GM12878 (cell line): ENCODE data around the gene MYOCD. TPM values are rescaled to one million over a fixed set of nuclear protein-coding genes. Genes with fewer than 3 reads are reported as not detected.

Experiments used
- ATAC-seq: fragments of 200-7000 bp; cut with Tn5 transposase; 3 replicates; pipeline ENCODE4 v1.9.1; 2020; ENCODE audit warnings: mild to moderate bottlenecking, moderate library complexity
- BruUV-seq: library from RNA; stranded (reverse); fragments of 400-500 nt; replicated peaks from 2 replicates; lab custom pipeline; 2021; lab: Mats Ljungman, UMichigan
- CTCF ChIA-PET: fragments of 300-600 bp; sonication (Branson Sonifier 250); formaldehyde crosslinking; extraction: SDS; loops from one replicate; lab custom pipeline; 2021; ENCODE audit warnings: inconsistent platforms; lab: Yijun Ruan, JAX
- POLR2A ChIA-PET: fragments of 350-600 bp; formaldehyde crosslinking; extraction: SDS; loops from one replicate; lab custom pipeline; 2021; ENCODE audit warnings: inconsistent platforms; lab: Charles Lee
- RAD21 ChIA-PET: fragments of 300-600 bp; sonication (Branson Sonifier 250); formaldehyde crosslinking; loops from one replicate; lab custom pipeline; 2023; ENCODE audit warnings: antibody characterized with exemption; ENCODE audit not compliant: unreplicated experiment; lab: Charles Lee
- SMC1A ChIA-PET: fragments of 300-600 bp; sonication (Branson Sonifier 250); formaldehyde crosslinking; loops from one replicate; lab custom pipeline; 2023; ENCODE audit not compliant: unreplicated experiment, uncharacterized antibody; lab: Charles Lee
- DNase-seq: peaks from one replicate; pipeline ENCODE4 v3.0.0-alpha.2; 2011; ENCODE audit warnings: low read depth, low spot score
- FAIRE-seq: peaks from 3 replicates; lab custom pipeline; 2011; peaks lifted over from hg19 to GRCh38; lab: Jason Lieb, UNC
- H2AFZ ChIP-seq: 2 replicates; pipeline ENCODE4 v1.6.0; 2011; ENCODE audit warnings: low read depth, low read length, control low read depth; ENCODE audit not compliant: control insufficient read depth
- H3K27ac ChIP-seq: 2 replicates; pipeline ENCODE4 v1.5.1; 2011; ENCODE audit warnings: control low read depth; ENCODE audit not compliant: control insufficient read depth, insufficient read depth
- H3K27me3 ChIP-seq, 2 experiments: replicated peaks in 1 of 2; 2 replicates each; pipeline versions ENCODE4 v1.6.0 to v1.6.1; 2011; ENCODE audit warnings: low read length in 1 of 2; ENCODE audit not compliant: control insufficient read depth in 2 of 2, insufficient read depth in 2 of 2
- H3K36me3 ChIP-seq, 2 experiments: 2 replicates each; pipeline ENCODE4 v1.5.1; 2011; ENCODE audit warnings: low read length in 1 of 2; ENCODE audit not compliant: control insufficient read depth in 2 of 2, insufficient read depth in 2 of 2
- H3K4me1 ChIP-seq: 2 replicates; pipeline ENCODE4 v1.6.1; 2011; ENCODE audit warnings: mild to moderate bottlenecking, low read length, moderate library complexity, mixed read lengths; ENCODE audit not compliant: control insufficient read depth, insufficient read depth
- H3K4me2 ChIP-seq: 2 replicates; pipeline ENCODE4 v1.6.0; 2011; ENCODE audit warnings: control low read depth; ENCODE audit not compliant: control insufficient read depth, insufficient read depth
- H3K4me3 ChIP-seq: fragments of 200-600 bp; sonication (generic); 2 replicates; pipeline ENCODE4 v1.5.1; 2016
- H3K79me2 ChIP-seq: 2 replicates; pipeline ENCODE4 v1.6.0; 2011; ENCODE audit warnings: low read length; ENCODE audit not compliant: control insufficient read depth, insufficient read depth
- H3K9ac ChIP-seq: 2 replicates; pipeline ENCODE4 v1.8.0; 2011; ENCODE audit warnings: low read length, control low read depth, mixed read lengths; ENCODE audit not compliant: control insufficient read depth, insufficient read depth
- H3K9me3 ChIP-seq: replicated peaks from 3 replicates; pipeline ENCODE4 v1.5.1; 2011; ENCODE audit warnings: mild to moderate bottlenecking, low read length; ENCODE audit not compliant: control insufficient read depth, insufficient read depth
- H4K20me1 ChIP-seq: 2 replicates; pipeline ENCODE4 v1.6.0; 2011; ENCODE audit not compliant: control insufficient read depth, insufficient read depth
- CBX3 ChIP-seq: fragments of 200-600 bp; sonication (generic); IDR thresholded peaks from 2 replicates; pipeline ENCODE4 v1.6.1; 2016; ENCODE audit warnings: low read depth, borderline replicate concordance
- CEBPB ChIP-seq, 2 experiments: fragments of 150-350 bp in 1 of 2; IDR thresholded peaks; 2 replicates each; pipeline ENCODE4 v1.6.1; 2012 to 2014; ENCODE audit warnings: low read depth in 2 of 2, low read length in 2 of 2, borderline replicate concordance in 1 of 2, inconsistent platforms in 1 of 2
- GABPA ChIP-seq: IDR thresholded peaks from 2 replicates; pipeline ENCODE4 v1.6.1; 2014; ENCODE audit warnings: antibody characterized with exemption, low read depth, mild to moderate bottlenecking, inconsistent platforms
- KLF5 ChIP-seq: fragments of 450-650 bp; IDR thresholded peaks from 2 replicates; pipeline ENCODE4 v1.6.1; 2014; ENCODE audit warnings: mild to moderate bottlenecking; ENCODE audit not compliant: partially characterized antibody
- MEF2B ChIP-seq: fragments of 450-650 bp; IDR thresholded peaks from 2 replicates; pipeline ENCODE4 v1.6.1; 2018; ENCODE audit warnings: mild to moderate bottlenecking, moderate library complexity; ENCODE audit not compliant: partially characterized antibody, poor library complexity, severe bottlenecking
- MTA3 ChIP-seq: IDR thresholded peaks from 2 replicates; pipeline ENCODE4 v1.6.1; 2012; ENCODE audit warnings: low read length, inconsistent platforms, borderline replicate concordance
- NFYA ChIP-seq: IDR thresholded peaks from 2 replicates; pipeline ENCODE4 v1.6.1; 2011; ENCODE audit warnings: low read depth, mild to moderate bottlenecking, low read length, improper control_type of control experiment, borderline replicate concordance
- PML ChIP-seq: IDR thresholded peaks from 2 replicates; pipeline ENCODE4 v1.6.1; 2012; ENCODE audit warnings: low read length, inconsistent platforms
- SREBF1 ChIP-seq: IDR thresholded peaks from 2 replicates; pipeline ENCODE4 v1.6.1; 2012; ENCODE audit warnings: mild to moderate bottlenecking, low read length
- STAT1 ChIP-seq: fragments of 450-650 bp; conservative IDR thresholded peaks from 2 replicates; pipeline ENCODE4 v1.6.1; 2014; ENCODE audit warnings: antibody characterized with exemption, mild to moderate bottlenecking
- TARDBP ChIP-seq: IDR thresholded peaks from 2 replicates; pipeline ENCODE4 v1.6.1; 2016; ENCODE audit warnings: borderline replicate concordance
- ZNF622 ChIP-seq: fragments of 450-650 bp; IDR thresholded peaks from 2 replicates; pipeline ENCODE4 v1.6.1; 2017; ENCODE audit warnings: mild to moderate bottlenecking, inconsistent platforms
- WGBS: methylation state at CpG from one replicate; pipeline ENCODE4 v1.1.6; 2016; ENCODE audit warnings: low lambda C conversion rate; ENCODE audit not compliant: insufficient replicate concordance, insufficient coverage; ENCODE audit errors: missing lambda C conversion rate; 5-methylcytosine and 5-hydroxymethylcytosine counted together
- in situ Hi-C: fragments of 300-500 bp; cut with MboI; formaldehyde crosslinking; loops from 9 replicates; pipeline ENCODE4 v1.14.3; 2018; ENCODE audit warnings: mixed read lengths
- intact Hi-C: fragments of 100-400 bp; cut with micrococcal nuclease; formaldehyde crosslinking; loops from one replicate; pipeline ENCODE4 v1.14.2; 2022; ENCODE audit not compliant: unreplicated experiment
- polyA plus RNA-seq, 11 experiments: library from polyadenylated mRNA; depleted of rRNA in 4 of 11; unstranded in 6 of 11; stranded (reverse) in 5 of 11; fragments of >200 nt; fragmentation: Nextera tagmentation in 4 of 11; fragmentation: Illumina TruSeq in 1 of 11; extraction: Ambion mirVana in 4 of 11; extraction: Trizol in 1 of 11; gene quantifications; 1 replicate in 1 of 11; 2 replicates in 10 of 11; pipeline versions ENCODE4 v1.2.1 to v1.2.3, GENCODE V29; 2011 to 2016; ENCODE audit warnings: inconsistent platforms in 2 of 11, missing spikeins in 2 of 11, low read depth in 1 of 11
- total RNA-seq, 4 experiments: library from RNA; depleted of rRNA in 3 of 4; stranded (reverse); fragments of >200 nt in 3 of 4; fragmentation: Illumina TruSeq in 1 of 4; extraction: Trizol in 1 of 4; gene quantifications; 2 replicates each; pipeline versions ENCODE4 v1.2.1 to v1.2.3, GENCODE V29; 2013 to 2021
- TF ChIP-seq, protein P1 (sequence below): fragments of 450-650 bp; conservative IDR thresholded peaks from 2 replicates; pipeline ENCODE4 v1.6.1; 2017; ENCODE audit warnings: mild to moderate bottlenecking, moderate library complexity
- TF ChIP-seq, protein P2 (sequence below): IDR thresholded peaks from 2 replicates; pipeline ENCODE4 v1.6.1; 2012; ENCODE audit warnings: low read length, inconsistent platforms

Gene MYOCD
- total and polyA plus RNA-seq, 10 of the 15 experiments (the other 5 are each of a cell fraction or from before 2014, with no cell fraction given) = not detected

DNA sequence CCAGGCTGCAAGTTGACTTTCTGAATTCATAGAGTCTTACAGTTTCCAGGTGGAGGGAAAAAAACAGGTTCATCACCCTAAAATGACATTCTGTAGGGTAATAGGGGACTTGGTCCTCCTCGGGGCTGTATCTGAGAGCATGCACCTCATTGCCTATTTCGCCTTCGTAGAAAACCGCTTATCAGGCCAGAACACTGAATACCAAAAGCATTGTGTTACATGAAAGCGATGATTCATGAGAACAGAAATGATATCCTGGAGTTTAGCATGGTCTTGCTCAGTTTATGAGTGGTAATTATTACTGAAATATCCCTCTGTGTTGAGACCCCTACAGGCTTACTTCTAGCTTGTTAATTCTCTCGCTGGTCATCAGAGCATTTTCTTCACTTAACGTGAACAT, 62.2 kb downstream of the MYOCD start:
- ChIA-PET POLR2A (no interaction called here), SMC1A (no interaction called here), RAD21 (no interaction called here), CTCF (no interaction called here)
- Histone ChIP-seq H3K9ac (no peak overlapping the region), H3K79me2 (no peaks in the 10 kb centered on the region), H3K9me3 (no peaks in the 10 kb centered on the region), H4K20me1 (no peaks in the 10 kb centered on the region), H3K4me2 (no peak overlapping the region), H3K27ac (no peak overlapping the region), H3K4me1 (no peaks in the 10 kb centered on the region), H3K36me3 (no peaks in the 10 kb centered on the region), H3K27me3 (no peaks in the 10 kb centered on the region), H2AFZ (no peak overlapping the region), H3K4me3 (no peak overlapping the region)
- TF ChIP-seq KLF5 (no peak), ZNF622 (no peak), GABPA (no peak), SREBF1 (no peak), TARDBP (no peak), CEBPB (IDR thresholded peaks at IDR 0.05; ENCODE audit: borderline replicate concordance in 1 of 2, low read depth in 2 of 2, low read length in 2 of 2) (no peak), MTA3 (no peak), MEF2B (no peak), CBX3 (no peak), STAT1 (no peak), NFYA (no peak), PML (no peak)
- TF ChIP-seq, protein P1, sequence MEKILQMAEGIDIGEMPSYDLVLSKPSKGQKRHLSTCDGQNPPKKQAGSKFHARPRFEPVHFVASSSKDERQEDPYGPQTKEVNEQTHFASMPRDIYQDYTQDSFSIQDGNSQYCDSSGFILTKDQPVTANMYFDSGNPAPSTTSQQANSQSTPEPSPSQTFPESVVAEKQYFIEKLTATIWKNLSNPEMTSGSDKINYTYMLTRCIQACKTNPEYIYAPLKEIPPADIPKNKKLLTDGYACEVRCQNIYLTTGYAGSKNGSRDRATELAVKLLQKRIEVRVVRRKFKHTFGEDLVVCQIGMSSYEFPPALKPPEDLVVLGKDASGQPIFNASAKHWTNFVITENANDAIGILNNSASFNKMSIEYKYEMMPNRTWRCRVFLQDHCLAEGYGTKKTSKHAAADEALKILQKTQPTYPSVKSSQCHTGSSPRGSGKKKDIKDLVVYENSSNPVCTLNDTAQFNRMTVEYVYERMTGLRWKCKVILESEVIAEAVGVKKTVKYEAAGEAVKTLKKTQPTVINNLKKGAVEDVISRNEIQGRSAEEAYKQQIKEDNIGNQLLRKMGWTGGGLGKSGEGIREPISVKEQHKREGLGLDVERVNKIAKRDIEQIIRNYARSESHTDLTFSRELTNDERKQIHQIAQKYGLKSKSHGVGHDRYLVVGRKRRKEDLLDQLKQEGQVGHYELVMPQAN = no peak
- TF ChIP-seq, protein P2, sequence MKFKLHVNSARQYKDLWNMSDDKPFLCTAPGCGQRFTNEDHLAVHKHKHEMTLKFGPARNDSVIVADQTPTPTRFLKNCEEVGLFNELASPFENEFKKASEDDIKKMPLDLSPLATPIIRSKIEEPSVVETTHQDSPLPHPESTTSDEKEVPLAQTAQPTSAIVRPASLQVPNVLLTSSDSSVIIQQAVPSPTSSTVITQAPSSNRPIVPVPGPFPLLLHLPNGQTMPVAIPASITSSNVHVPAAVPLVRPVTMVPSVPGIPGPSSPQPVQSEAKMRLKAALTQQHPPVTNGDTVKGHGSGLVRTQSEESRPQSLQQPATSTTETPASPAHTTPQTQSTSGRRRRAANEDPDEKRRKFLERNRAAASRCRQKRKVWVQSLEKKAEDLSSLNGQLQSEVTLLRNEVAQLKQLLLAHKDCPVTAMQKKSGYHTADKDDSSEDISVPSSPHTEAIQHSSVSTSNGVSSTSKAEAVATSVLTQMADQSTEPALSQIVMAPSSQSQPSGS = no peak
- FAIRE-seq (no peak), ATAC-seq (no peak), DNase-seq (no peak)
- intact Hi-C loops = no loop called here
- no TSS peak for BruUV-seq
- in situ Hi-C loops = loop anchor here (10.0 kb wide), 1 partner anchor 63 kb away; the partner anchor contains the start of gene MYOCD
- WGBS = 28% methylated on average over 7 of the region's 7 CpGs
